Stimulated activated CD8-positive, alpha-beta memory T cell treated with anti-CD3 and anti-CD28 coated beads, Interleukin-7, amount 100 ng/mL, for 4 hours (primary cell): ENCODE results near the gene SHISA2.
A peak's percentile ranks its signal among the peaks of the same experiment; 100 is the strongest.
"Not testable (repeated sequence)": the region's sequence is repeated elsewhere in the genome, so short reads cannot be mapped to it uniquely, and the experiment has no call there.

Experiments
- DNase-seq, 2 donors: peaks; one replicate each; pipeline ENCODE4 v3.0.0-alpha.2; 2020; ENCODE audit warnings: low read depth in 2 of 2

SHISA2 gene

DNA sequence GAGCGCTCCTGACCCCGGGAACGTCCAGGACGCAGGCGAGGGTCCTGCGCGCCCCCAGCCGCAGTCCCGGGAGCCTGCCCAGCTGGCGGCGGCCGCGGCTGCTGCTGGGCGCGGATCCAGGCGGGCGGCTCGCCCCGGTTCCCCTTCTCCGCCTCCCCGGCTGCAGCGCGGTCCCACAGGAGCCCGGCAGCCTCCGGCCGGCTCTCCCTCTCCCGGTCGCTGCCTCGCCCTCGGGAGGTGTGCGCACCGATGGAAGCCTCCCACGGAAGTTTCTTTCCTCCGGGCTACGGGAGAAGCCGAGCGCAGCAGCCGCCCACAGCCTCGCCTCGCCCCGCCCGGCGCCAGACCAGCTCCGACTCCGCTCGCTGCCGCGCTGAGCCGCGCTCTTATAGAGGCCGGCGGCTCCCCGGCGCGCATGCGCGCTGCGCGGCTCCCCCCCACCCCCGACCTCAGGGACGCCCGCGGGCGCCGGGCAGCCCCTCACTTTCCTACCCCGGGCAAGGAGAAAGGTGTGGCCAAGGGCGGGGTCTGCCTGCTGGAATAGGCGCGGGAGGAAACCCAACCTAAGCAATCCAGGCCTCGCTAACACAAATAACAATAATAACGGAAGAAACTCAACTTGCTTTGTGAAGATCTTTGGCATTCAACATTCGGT is at the start of gene SHISA2:
TSS of gene SHISA2 (minus strand) at position 360 of the 655 bp plus-strand sequence. CDS start 1,041 bp downstream, outside the sequence.
- DNase-seq, result peak in 1 of 2 donors; percentile 46

DNA sequence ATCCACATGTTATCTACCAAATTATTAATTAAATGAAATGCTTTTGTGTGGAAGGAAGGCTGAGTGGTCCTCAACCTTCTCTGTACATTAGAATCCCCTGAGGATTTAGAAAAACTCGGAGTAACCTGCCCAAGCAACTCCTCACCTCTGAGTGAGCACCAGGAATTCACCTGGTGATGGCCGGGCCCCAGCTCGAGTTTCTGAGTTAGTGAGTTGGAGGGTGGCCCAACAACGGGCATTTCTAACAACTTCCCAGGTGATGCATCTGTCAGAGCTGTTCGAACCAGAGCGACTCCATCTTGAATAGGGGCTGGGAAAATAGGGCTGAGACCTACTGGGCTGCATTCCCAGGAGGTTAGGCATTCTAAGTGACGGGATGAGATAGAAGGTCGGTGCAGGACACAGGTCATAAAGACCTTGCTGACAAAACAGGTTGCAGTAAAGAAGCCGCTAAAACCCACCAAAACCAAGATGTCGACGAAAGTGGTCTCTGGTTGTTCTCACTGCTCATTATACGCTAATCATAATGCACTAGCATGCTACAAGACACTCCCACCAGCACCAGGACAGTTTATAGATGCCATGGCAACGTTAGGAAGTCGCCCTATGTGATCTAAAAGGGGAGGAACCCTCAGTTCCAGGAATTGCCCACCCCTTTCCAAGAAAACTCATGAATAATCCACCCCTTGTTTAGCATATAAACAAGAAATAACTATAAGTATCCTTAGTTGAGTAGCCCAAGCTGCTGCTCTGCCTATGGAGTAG is 44.2 kb upstream of the SHISA2 start:
- no peak for DNase-seq

DNA sequence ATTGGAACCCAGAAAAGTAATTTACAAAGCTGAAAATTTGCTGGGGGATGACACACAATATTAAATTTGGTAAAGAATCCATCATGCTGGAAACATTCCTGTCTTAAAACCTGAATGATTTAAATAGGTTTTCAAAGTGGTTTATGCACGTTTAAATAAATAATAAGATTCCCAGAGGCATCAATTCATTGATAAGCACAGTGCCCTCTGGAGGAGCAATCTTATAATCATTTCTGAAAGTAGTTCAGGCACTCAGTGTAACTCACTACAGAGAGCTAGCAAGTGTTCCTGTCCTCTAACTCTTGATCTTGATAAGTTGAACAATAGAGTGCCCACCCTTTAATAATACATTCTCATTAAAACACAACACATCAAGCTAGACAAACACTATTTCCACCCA is 43.5 kb upstream of the SHISA2 start:
- DNase-seq, result no peak

DNA sequence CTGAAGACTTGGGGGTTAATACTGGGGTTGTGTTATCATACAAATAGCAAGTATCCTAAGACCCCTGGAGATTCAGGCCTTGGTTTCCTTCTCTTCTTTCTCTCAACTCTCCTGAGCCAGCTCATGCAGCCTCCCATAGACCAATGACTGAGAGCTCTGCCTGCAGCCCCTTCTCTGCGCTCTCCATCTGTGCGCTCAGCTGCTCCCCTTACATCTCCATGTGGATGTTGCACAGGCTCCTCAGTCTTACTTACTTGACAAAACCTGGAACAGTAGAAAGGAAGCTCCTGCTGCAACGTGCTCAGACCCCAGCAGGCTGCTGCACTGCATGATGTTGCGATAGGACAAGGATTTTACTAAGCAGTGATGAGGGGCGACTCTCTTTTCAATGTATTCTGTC is 25.0 kb upstream of the SHISA2 start:
- not testable (repeated sequence) for DNase-seq

DNA sequence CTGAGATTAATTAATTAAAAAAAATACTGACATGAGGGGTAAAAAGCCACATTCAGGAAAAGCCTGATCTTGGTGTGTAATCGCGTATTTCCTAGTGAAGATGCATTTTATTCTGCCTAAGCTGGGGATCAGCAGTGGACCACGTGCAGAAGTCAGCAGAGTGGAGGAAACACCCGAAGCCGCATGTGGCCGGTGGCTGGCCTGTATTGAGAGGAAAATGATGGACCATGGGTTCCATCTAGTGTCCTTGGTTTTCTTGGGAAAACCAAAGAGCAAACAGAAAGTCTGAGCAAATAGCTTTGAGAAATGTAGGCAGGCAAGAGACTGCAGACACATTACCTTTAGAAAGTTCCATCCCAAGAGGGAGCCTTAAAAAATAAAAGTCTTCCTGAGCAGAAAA is 23.7 kb upstream of the SHISA2 start:
- DNase-seq, result no peak

DNA sequence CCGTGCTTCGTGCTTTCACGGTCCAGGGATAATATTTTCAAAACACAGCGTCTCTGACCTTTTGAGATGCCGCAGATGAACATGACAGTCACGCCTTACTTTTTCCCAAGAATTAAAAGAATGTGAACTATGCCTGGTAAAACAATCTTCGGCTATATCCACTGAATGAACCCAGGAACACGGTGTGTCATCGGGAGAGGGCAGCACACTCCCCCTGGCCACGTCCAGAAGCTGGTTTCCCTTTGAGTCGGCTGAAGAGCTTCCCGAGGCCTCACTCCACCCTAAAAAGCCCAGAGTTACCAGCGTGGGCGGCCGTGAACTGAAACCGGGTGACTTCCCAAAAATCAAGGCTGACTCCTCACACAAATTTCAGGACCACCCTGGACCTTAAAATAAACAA is 22.9 kb upstream of the SHISA2 start:
- no peak for DNase-seq

DNA sequence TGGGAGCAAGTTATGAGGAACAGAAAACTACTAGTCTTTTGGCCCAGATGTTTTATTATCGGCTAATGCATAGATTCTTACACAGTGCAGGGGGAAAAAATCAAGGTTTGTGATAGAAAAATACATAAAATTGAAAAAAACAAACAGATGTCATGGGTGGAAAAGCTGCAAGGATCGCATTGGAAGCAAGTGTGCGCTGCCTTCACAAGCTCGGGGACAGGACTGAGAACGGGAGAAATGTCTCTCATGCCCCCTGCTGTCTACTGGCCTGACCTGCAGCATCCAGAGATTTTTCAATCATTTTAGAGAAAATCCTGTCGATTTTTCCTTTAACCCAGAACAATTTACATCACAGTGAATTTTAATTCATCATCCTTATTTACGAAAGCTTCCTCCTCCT is 20.5 kb upstream of the SHISA2 start:
- not testable (repeated sequence) for DNase-seq

DNA sequence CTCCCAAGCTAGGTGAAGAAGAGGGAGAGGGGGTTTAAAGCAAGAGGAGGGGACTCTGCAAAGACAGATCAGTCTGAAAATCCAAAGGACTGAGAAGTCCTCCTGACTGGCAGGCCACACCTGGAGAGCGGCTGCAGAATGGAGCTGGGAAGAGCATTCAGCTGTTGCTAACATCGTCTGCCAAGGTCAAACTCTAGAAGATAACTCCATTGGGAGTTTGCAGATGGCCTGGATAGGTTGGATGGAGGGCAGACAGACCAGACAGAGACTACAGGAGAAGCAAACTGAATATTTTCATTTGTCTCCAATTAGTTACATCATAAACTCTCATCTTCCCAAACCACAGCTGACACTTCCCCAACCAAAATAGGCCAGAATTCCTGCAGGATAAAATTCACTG is 19.9 kb upstream of the SHISA2 start:
- no peak for DNase-seq

DNA sequence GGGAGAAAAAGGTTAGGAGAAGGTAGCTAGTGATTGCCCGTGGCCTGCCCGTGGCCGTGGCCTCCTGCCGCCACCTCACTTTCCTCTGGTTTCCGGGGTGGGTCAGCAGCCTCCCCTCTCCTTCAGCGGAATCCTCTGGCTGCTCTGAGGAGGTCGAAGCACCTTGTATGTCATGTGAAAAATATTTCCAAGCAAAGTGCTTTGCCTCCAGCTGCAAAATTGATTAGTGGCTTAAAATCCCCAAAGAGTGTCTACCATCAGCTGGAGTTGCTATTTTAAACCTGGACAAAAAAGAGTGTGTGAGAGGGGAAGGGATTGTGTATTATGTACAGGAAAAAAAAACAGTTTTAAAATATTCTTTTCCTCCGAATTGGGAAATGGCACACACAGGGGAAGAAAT is 17.8 kb upstream of the SHISA2 start:
- DNase-seq, result not testable (repeated sequence)

DNA sequence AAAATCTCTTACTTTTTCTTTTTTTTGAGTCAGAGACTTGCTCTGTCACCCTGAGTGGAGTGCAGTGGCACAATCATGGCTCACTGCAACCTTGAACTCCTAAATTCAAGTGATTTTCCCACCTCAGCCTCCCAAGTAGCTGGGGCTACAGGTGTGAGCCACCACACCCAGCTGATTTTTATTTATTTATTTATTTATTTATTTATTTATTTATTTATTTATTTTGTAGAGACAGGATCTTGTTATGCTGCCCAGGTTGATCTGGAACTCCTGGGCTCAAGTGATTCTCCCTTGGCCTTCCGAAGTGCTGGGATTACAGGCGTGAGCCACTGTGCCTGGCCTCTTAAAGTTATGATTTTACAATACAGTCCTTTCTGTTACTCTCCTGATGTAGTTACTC is 16.6 kb upstream of the SHISA2 start:
- not testable (repeated sequence) for DNase-seq

DNA sequence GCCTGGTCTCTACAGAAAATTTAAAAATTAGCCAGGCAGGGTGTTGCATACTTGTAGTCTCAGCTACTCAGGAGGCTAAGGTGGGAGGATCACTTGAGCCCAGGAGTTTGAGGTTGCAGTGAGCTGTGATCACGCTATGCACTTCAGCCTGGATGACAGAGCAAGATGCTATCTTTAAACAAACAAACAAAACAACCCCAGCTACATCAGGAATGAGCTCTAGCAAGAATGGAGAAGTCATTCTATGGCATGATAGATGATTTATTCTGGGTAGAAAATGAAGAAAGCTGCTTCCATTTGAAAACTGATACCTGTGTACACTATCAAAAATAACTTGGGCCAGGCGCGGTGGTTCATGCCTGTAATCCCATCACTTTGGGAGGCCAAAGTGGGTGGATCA is 15.8 kb upstream of the SHISA2 start:
- no peak for DNase-seq

DNA sequence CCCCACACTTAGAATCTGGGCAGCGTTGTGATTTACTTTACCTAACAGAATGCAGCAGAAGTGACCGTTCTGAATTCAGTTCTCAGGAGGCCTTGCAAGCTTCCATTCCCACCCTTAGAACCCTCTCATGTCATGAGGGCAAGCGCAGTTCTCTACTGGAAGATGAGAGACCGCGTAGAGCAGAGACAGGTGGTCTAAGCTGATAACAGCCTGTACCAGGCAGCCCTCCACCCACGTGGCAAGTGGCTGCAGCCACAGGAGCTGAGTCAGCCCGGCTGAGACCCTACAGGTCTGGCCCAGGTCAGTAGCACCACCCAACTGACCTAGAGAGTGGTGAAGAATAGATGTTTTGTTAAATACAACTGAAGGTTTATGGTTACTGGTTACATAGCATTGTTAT is 14.7 kb upstream of the SHISA2 start:
- DNase-seq, result not testable (repeated sequence)

DNA sequence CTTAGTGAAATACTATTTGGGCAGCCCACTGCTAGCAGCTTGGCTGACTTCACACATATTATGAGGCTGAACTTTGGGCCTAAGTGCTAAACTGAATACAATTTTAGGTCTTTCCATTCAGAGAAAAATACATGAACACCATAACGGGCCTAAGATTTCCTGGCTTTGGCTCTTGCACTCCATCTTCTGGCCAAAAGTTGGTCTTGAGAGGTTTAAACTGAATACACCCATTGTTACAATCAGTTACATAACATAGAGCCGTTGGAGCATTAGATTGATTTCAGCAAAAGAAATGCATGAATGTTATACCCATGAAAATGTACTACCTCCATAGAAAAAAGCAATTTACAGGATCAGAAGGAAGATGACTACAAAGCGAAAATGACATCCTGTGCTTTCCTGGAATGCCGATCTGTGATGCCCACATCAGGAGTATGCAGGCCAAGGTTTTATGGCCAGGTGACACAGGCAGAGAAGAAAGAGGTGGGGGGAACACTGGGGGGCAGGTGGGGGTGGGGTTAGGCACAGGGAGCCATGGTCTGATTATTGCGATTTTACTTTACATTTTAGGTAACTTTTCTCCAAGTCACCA is 11.1 kb upstream of the SHISA2 start:
- DNase-seq, result peak in 1 of 2 donors; percentile 15

DNA sequence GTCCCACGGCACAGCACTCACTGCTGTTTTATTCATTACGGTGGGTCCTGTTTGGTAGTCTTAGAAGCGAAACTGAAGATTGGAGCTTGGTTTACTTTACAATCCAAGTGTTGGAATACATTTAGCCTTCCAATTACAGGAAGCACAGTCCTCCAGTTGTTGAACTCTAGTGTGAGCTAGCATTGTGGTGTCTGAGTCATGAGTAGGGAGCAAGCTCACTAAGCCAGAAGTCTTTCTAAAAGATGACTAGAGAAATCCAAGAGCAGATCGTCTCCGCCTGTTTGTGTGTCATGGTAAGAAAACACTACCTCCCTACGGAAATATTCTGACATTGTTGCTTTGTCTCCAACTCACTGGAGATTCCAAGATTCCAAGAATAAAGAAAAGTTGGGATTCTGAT is 10.1 kb upstream of the SHISA2 start:
- DNase-seq, result no peak

DNA sequence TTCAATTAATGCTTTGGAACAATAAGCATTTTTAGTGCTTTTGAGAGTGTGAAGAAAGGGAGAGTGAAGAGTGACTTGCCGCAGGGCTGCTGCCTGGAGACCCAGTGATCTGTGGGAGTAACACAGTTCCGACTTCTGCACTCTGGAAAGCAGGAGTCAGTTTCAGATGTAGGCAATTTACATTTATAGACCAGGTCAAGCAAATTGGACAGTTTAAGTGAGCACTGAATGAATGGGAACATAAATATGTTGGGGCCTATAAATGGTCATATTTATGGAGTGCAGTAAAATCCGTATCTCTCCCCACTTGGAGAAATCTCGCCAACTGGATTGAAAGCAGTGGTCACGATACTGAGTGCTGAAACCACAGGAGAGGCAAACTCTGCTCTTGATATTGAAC is 9.4 kb upstream of the SHISA2 start:
- no peak for DNase-seq

DNA sequence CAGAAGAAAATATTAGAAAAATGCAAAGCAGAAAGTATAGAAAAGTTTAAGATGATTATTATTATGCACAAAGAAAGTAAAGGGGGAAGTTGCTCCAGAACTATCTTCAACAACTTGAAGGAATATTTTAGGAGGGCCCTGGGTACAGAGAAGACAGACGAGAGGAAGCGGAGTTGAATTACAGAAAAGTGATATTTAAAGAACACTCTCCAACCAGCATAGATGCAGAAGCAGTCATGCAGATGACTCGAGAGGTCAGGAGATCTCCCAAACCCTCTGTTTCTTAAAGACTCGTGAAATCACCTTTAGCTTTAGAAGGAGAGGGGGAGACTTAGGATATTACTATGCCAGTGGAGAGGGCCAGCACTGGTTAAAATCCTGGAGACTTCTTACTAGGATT is 8.5 kb upstream of the SHISA2 start:
- no peak for DNase-seq

DNA sequence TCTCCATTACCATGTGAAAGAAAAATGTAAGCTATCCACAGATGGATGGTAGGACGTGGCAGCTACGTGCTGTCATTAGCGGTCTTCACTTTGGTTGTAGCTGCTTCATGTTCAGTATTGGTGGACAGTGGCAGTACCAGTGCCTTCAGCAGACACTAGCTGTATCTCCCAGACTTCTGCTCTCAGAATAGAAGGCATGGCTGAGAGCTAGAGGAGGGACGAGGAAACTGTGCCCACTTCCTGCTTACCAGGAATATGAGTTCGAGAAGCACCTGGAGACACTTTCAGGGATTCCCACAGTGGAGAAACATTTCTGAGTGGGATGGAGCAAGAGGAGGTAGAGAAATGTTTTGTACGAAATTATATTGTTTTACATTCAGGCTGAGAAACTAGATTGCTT is 6.9 kb upstream of the SHISA2 start:
- no peak for DNase-seq

DNA sequence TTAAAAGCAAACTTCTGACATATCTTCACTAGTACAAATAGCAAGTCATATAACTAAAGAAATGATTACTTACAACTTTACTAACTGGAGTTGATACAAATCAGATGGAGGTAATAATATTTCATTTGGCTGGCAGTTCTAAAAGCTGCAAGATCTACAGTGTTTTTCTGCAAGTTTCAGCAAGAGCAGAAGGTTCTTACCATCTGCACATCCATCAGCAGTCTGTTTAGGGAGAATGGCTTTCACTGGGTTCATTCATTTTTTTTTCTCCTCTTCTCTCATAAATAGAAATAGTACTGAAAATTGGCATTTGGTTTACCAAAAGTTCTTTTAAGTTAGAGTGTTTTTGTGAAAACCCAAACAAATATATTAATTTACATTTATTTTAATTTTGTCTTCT is 3.1 kb upstream of the SHISA2 start:
- DNase-seq, result no peak

DNA sequence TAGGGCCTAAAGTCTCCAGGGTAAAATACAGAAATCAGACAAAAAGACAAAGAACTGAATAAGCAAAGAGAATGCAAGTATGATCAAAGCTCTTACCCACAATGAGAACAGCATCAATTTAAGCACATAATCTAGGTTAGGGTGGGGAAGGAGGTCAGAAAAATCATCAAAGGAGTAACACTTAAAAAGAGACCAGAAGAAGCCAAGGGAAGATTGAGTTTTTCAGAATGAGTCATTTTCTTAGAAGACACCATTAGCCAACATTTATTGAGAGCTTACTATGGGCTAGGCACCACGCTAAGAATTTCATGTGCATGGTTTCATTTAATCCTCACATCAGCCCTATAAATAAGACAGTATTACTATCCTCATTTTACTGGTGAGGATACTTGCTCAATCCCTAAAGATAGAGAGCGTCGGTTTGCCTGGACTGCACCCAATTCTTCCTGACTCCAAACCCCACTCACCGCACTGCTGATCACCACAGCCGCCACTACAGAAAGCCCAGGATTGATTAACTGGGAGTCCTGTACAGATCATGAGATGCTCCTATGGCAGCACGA is 1.7 kb upstream of the SHISA2 start:
- DNase-seq, result no peak

DNA sequence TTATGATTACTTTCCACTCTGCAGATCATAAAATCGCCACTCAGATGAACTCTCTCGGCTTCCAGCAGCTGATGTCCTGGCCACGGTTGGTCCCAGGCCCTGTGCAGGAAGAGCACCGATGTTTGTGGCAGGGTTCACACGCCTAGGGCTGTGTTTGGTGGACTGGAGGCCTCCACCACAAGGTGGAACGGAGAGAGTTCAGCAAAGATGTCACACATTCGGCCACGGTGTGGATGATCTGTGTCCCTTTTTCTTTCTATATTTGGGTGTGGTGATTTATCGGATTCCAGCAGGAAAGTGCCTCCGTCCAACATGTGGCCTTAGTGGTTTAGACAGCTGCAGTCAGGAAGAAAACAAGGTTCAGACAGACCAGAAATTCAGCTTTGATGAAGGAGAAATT is 521 bp upstream of the SHISA2 start:
- no peak for DNase-seq

DNA sequence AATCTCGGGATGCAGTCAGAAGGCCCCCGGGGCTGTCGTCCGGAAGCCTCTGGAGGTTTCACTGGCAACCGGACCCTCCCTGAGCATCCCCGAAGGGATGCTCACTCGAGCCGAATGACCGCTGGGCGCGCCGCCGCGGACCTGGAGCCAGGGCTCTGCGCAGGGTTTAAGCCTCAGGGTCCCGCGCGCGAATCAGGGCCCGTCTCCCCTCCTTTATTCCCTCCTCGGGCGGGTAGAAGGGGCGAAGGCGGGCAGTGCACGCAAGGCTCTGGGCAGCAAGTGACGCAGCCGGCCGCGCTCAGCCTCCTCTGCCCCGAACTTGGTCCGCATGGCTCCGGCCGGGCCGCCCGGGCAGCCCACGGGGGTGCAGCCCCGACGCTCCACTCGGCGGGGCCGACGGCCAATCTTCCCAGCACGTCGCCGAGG is 572 bp downstream of the SHISA2 start:
- DNase-seq, result no peak

DNA sequence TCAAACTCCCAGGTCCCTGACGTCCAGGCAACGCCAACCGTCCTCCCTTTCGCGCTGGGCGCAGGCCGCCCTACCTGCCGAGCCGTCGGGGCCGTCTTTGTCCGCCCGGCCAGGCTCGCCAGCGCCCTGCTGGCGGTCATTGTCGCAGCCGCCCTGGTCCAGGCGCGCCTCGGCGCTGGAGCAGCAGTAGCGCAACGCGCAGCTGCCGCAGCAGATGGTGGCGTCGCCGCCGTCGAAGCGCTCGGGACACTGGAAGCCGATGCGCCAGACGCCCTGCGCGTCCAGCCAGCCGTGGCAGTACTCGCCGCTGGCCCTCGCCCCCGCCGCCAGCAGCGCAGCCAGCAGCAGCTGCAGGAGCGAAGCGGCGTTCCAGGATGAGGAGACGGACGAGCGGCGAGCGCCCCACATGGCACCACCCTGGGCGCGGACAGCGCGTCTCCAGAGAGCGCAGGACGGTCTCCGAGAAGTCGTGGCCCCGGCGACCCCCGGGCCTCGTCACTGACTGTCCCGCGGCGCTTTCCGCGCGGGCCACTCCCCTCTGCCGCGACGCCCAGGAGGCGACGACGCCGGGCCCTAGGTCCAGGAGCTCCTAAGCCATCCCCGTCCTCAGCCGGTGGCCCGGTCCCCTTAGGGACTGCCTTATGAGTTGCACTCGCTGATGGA is 1.1 kb downstream of the SHISA2 start:
- no peak for DNase-seq
